Motor neuron (in vitro differentiated cells): Measurements from ENCODE around the gene KNCN. TPM values are rescaled to one million over a fixed set of nuclear protein-coding genes. Genes with fewer than 3 reads are reported as not detected.

ENCODE experiments used
- ATAC-seq, 8 experiments: fragments of 200-7000 bp; cut with Tn5 transposase; replicated peaks in 6 of 8; 2 replicates each; pipeline ENCODE4 v1.8.0; 2021; ENCODE audit warnings: mild to moderate bottlenecking in 8 of 8, moderate library complexity in 8 of 8
- H3K27ac ChIP-seq, 2 donors: fragments of 250-450 bp; sonication (Bioruptor Pico); 2 replicates each; pipeline ENCODE4 v1.9.0; 2021; ENCODE audit warnings: antibody characterized with exemption in 2 of 2, mild to moderate bottlenecking in 2 of 2, moderate library complexity in 1 of 2
- H3K4me1 ChIP-seq, 2 donors: fragments of 250-450 bp; sonication (Bioruptor Pico); replicated peaks in 1 of 2; 2 replicates each; pipeline ENCODE4 v1.6.1; 2021; ENCODE audit warnings: antibody characterized with exemption in 2 of 2, mild to moderate bottlenecking in 2 of 2, moderate library complexity in 1 of 2
- H3K4me3 ChIP-seq, 5 donors: fragments of 250-450 bp; sonication (Bioruptor Pico); 2 replicates each; pipeline ENCODE4 v1.9.0; 2021; ENCODE audit warnings: antibody characterized with exemption in 5 of 5, mild to moderate bottlenecking in 5 of 5, moderate library complexity in 4 of 5
- WGBS, 10 experiments: fragments of 450-650 bp; shearing (Covaris generic); methylation state at CpG; one replicate each; pipeline ENCODE4 v1.0.0; 2022; 5-methylcytosine and 5-hydroxymethylcytosine counted together
- in situ Hi-C, 9 experiments: fragments of 400-800 bp; cut with MboI; loops; one replicate each; pipeline ENCODE4 v1.15.0; 2021; ENCODE audit warnings: low sequenced_read_pairs in 9 of 9, low pct_unique_long_range_greater_than_20kb in 2 of 9; ENCODE audit not compliant: unreplicated experiment in 9 of 9
- total RNA-seq, 8 experiments: library from RNA; unstranded; fragments of 300-600 nt; gene quantifications; 2 replicates each; pipeline versions ENCODE4 v1.2.3 to v1.2.4, GENCODE V29; 2022

KNCN gene
- total RNA-seq, 8 experiments from 2014 or later = 0.13 to 1.4 (median 0.32) TPM; not detected in 1

DNA sequence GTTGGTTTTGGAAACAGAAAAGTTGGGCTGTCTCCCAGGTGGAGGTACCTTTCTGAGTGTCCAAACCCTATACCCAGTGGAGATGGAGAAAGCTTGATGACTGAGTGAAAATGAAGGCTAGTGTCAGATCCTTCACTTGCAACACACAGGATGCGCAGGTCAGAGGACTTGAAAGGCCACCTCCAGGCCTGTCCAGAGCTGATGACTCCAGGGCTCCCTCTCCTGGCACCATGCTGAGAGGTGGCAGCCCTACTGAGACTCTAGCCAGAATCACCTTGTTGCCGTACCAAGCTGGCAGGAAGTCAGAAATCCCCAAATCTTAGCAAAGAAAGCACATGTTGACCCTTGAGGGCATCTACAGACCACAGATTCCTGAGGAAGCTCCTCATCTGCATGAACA lies 16.4 kb downstream of the KNCN start:
- Histone ChIP-seq H3K4me3 (no peak overlapping the region), H3K27ac (no peak overlapping the region), H3K4me1 (peaks cover 0 to 2% of the 10 kb centered on the region in 2 donors)
- ATAC-seq = peak in 2 of 8 experiments; percentile 12 to 46
- WGBS, 10 experiments = 43 to 100% (median 82%) methylated on average over 1 of the region's 2 CpGs; no CpG with 5 or more reads in 6 of the 10 experiments
- in situ Hi-C loops = loop anchor here in 6 of 9 experiments (25.0 kb wide), 1 partner anchor 98 kb away; no protein-coding TSS in a partner anchor

DNA sequence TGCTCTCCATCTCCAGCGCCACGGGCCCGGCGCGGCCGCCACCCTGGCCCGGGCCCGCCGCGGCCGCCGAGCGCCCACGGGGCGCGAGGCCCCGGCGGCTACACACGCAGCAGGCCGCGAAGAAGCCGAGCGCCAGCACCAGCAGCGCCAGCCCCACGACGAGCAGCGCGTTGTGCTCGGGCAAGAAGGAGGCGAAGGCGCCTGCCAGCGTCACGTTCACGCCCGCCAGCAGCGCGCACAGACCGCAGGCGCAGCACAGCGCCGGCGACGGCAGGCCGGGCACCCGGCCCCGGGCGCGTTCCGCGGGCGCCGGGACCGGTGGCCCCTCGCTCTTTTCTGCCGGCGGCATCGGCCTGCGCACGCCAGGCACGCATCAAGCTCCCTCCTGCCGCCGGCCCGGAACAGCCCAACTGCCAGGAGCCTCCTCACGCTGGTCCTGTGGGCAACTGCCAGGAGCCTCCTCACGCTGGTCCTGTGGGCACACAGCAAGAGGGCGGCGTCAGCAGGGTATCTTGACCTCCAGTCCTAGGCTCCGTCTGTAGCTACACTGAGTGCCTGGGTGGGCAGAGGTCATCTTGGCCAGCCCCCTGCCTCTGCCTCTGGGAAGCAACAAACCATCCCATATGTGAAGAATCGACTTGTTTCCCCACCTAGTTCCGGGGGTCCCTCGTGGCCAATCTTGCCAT lies 18.1 kb downstream of the KNCN start:
- in situ Hi-C loops = loop anchor here in 6 of 9 experiments (25.0 kb wide), 1 partner anchor 96 kb away; no protein-coding TSS in a partner anchor
- H3K4me3 ChIP-seq = peak overlapping the region; percentile 24 to 43 (median 26)
- H3K27ac ChIP-seq = no peak overlapping the region
- peaks cover 0 to 2% of the 10 kb centered on the region in 2 donors for H3K4me1 ChIP-seq
- ATAC-seq = peak; percentile 65 to 77 (median 73)
- 0 to 83% (median 45%) methylated on average over 1 to 7 of the region's 71 CpGs; no CpG with 5 or more reads in 4 of the 10 experiments for WGBS, 10 experiments

DNA sequence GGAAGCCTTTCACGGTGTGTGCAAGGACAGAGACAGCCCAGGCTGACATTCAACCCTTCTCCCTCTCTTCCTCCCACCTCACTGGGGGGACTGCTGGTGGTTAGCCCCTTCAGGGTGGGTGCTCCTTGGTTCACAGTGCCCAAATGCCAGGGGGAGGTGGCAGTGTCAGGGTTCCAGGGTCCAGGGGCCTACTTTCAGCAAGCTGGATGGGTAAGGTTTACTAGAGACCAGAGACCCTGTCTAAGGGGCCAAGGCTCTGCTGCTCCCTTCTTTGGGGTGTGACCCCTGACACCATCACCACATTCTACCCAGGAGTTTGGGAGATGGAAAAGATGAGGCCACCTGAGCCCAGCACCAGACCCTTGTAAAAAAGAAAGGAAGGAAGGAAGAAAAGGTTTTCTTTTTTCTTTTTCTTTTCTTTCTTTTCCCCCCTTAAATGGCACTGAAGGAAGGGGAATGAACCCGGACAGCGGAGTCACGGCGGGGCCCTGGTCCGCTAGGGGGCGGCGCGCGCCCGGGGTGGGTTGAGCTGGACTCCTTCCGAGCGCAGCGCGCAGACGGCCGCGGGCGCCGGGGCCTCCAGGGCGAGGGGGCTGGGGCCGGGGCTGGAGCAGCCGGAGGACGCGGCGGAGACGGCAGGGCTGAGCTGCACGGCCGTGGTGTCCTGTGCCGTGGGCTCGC lies 18.8 kb downstream of the KNCN start:
- peak; percentile 62 to 91 (median 89) for ATAC-seq
- 0 to 20% (median 0%) methylated on average over 1 to 5 of the region's 31 CpGs; no CpG with 5 or more reads in 6 of the 10 experiments for WGBS, 10 experiments
- in situ Hi-C loops = loop anchor here in 6 of 9 experiments (25.0 kb wide), 1 partner anchor 95 kb away; no protein-coding TSS in a partner anchor
- Histone ChIP-seq H3K4me1 (peaks cover 0 to 2% of the 10 kb centered on the region in 2 donors), H3K27ac (no peak overlapping the region), H3K4me3 (peak overlapping the region; percentile 24 to 43 (median 26))

DNA sequence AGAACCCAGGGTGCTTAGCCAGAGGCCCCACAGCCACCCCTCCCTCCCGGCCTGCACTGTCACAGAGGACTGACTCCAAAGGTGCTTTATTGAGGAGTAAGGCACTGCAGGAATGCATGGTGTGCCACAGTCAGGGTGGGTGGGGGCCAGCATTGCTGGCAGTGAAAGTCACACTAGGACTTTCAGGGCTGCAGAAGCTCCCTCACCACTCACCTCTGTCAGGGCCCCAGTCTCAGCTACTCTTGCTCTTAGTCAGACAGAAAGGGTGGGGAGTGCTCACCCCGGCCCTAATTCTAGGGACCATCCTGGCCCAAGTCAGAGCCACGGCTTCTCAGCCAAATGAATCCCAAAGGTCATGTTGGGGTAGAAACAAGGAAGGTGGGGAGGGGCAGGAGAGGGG lies 19.4 kb downstream of the KNCN start:
- H3K4me3 ChIP-seq = no peak overlapping the region
- 0 to 60% (median 20%) methylated on average over 1 to 2 of the region's 3 CpGs; no CpG with 5 or more reads in 6 of the 10 experiments for WGBS, 10 experiments
- no peak overlapping the region for H3K27ac ChIP-seq
- ATAC-seq = no peak
- peaks cover 0 to 2% of the 10 kb centered on the region in 2 donors for H3K4me1 ChIP-seq
- in situ Hi-C loops = loop anchor here in 6 of 9 experiments (25.0 kb wide), 1 partner anchor 95 kb away; no protein-coding TSS in a partner anchor

GRCh38 chr1:46530791-46531409 lies 20.5 kb downstream of the KNCN start:
- no peak overlapping the region for H3K27ac ChIP-seq
- WGBS, 10 experiments = 37 to 80% (median 48%) methylated on average over 1 to 6 of the region's 6 CpGs; no CpG with 5 or more reads in 3 of the 10 experiments
- H3K4me3 ChIP-seq = no peak overlapping the region
- in situ Hi-C loops = loop anchor here in 6 of 9 experiments (25.0 kb wide), 1 partner anchor 94 kb away; no protein-coding TSS in a partner anchor
- ATAC-seq = no peak
- peaks cover 7 to 8% of the 10 kb centered on the region in 2 donors for H3K4me1 ChIP-seq

- 57 to 80% (median 63%) methylated on average over 1 to 2 of the region's 3 CpGs; no CpG with 5 or more reads in 6 of the 10 experiments for WGBS, 10 experiments
- no peak overlapping the region for H3K27ac ChIP-seq
- no peak for ATAC-seq
- H3K4me3 ChIP-seq = no peak overlapping the region
- peaks cover 7 to 8% of the 10 kb centered on the region in 2 donors for H3K4me1 ChIP-seq
- in situ Hi-C loops = loop anchor here in 6 of 9 experiments (25.0 kb wide), 1 partner anchor 93 kb away; no protein-coding TSS in a partner anchor
These were observed 21.1 kb downstream of the KNCN start for GRCh38 chr1:46530311-46530710.

DNA sequence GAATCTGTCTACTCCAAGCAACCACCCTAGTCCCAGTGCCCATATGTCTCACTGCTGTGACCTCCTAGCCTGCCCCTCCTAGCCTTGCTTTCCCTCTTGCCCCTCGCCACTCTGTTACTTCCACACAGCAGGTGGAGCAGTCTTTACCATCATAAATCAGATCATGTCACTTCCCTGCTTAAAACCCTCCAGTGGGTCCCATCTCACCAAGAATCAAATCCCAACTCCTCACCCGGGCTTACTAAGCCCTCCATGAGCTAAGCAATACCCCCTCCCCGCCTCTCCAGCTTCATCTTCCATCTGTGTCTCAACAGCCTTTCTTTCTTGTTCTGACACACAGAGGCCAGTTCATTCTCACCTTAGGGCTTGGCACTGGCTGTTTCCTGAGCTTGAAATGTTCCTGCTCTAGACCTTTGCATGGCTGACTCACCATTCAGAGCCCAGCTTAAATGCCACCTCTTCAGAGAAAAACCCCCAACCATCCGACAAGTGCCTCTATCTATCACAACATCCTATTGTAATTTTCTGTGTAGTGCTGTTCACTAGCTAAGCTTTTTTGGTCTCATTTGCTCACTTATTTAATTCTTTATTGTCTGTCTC lies 22.3 kb downstream of the KNCN start:
- peaks cover 7 to 8% of the 10 kb centered on the region in 2 donors for H3K4me1 ChIP-seq
- WGBS, 10 experiments = 31 to 53% (median 37%) methylated on average over 2 to 4 of the region's 4 CpGs; no CpG with 5 or more reads in 3 of the 10 experiments
- ATAC-seq = no peak
- in situ Hi-C loops = loop anchor here in 8 of 9 experiments (10.0 to 25.0 kb wide), 3 partner anchors 54 to 92 kb away; no protein-coding TSS in a partner anchor
- H3K4me3 ChIP-seq = no peak overlapping the region
- no peak overlapping the region for H3K27ac ChIP-seq

GRCh38 chr1:46528297-46528955 lies 23.0 kb downstream of the KNCN start:
- in situ Hi-C loops = loop anchor here in 8 of 9 experiments (10.0 to 25.0 kb wide), 3 partner anchors 54 to 91 kb away; no protein-coding TSS in a partner anchor
- Histone ChIP-seq H3K4me1 (peaks cover 7% of the 10 kb centered on the region in 2 donors), H3K4me3 (no peak overlapping the region), H3K27ac (no peak overlapping the region)
- ATAC-seq = peak in 1 of 8 experiments; percentile 12
- 12 to 67% (median 46%) methylated on average over 1 to 10 of the region's 11 CpGs; no CpG with 5 or more reads in 2 of the 10 experiments for WGBS, 10 experiments

DNA sequence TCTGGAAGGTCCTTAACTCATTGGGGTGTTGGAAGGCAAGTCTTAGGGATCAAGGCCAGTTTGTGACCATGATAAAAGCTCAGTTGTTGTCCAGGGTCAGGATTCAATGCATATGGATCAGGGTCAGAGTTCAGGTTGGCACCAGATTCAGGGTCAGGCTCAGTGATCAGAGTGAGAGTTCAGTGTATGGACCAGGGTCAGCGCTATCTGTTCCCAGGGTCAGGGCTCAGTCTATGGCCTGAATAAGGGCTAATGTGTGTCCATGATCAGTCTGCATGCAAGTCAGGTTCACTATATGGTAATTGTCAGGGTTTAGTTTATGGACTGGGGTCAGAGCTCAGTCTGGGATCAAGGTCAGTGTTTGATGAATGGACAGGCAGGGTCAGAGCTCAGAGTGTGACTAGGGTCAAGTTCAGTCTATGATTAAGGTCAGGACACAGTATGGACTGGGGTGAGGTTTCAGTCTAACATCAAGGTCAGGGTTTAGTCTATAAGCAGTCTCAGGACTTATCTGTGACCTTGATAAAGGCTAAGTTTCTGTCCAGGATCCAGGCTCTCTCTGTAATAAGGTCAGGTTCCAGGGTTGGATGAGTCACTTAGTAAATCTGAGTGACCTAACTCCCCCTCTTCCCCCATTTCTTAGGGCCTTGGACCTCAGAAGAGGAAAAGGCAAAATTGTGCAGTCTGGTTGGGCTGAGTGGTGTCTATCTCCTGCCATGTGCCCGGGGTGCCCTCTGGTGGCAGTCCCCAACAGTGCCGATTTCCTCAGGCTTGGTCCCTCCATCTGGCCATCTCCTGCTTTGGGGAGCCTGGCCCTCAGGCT lies 23.8 kb downstream of the KNCN start:
- Histone ChIP-seq H3K4me3 (no peak overlapping the region), H3K27ac (no peak overlapping the region), H3K4me1 (peaks cover 5 to 7% of the 10 kb centered on the region in 2 donors)
- WGBS, 10 experiments = 0 to 28% (median 0%) methylated on average over 1 to 3 of the region's 3 CpGs; no CpG with 5 or more reads in 6 of the 10 experiments
- in situ Hi-C loops = loop anchor here in 8 of 9 experiments (10.0 to 25.0 kb wide), 3 partner anchors 53 to 90 kb away; no protein-coding TSS in a partner anchor
- ATAC-seq = peak; percentile 51 to 88 (median 69)

DNA sequence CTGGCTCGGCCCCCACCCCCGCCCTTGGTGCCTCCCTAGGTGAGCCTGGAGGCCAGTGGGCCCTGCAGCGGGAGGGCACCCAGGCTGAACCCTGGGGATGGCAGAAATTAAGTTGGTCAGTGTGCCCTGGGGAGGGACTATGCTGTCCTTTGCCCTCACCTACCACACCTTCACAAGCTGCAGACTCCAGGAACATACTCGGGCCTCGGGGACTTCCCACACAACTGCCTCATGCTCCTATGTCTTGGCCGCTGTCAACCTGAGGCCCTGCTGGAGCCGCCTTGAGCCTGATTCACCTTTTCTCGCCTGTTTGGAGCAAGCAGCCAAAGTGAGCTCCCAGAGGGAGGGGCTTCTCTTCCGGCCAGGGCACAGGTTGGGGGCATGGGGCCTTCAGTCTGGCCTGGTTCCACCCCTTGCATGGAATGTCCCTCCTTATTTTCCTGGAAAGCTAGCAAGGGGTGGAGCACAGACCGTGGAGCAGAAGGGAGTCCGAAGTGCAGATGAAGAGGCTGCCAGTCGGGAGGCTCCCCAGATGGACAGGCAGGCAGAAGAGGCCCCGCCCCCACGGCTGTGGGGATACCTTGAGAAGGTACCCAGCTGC lies 24.7 kb downstream of the KNCN start:
- Histone ChIP-seq H3K4me1 (peaks cover 5 to 7% of the 10 kb centered on the region in 2 donors), H3K27ac (no peak overlapping the region), H3K4me3 (no peak overlapping the region)
- peak; percentile 8 to 58 (median 30) for ATAC-seq
- in situ Hi-C loops = loop anchor here in 8 of 9 experiments (10.0 to 25.0 kb wide), 3 partner anchors 52 to 89 kb away; no protein-coding TSS in a partner anchor
- 7 to 40% (median 15%) methylated on average over 1 to 8 of the region's 14 CpGs; no CpG with 5 or more reads in 4 of the 10 experiments for WGBS, 10 experiments
